Thymus (tissue), 14 donors: ENCODE results near the gene ZFR2. TPM values are rescaled to one million over a fixed set of nuclear protein-coding genes. Genes with fewer than 3 reads are reported as not detected.

Source experiments
- DNase-seq, 9 donors: peaks; one replicate each; pipeline ENCODE4 v3.0.0-alpha.2; 2013; ENCODE audit warnings: low spot score in 9 of 9, low read depth in 6 of 9, missing footprints in 1 of 9
- H3K27ac ChIP-seq, 2 donors: one replicate each; pipeline ENCODE4 v1.5.1; 2013; ENCODE audit warnings: control low read depth in 1 of 2, low read depth in 1 of 2, low read length in 1 of 2, mild to moderate bottlenecking in 1 of 2, moderate library complexity in 1 of 2
- H3K27me3 ChIP-seq, 2 donors: one replicate each; pipeline ENCODE4 v1.5.1; 2013; ENCODE audit warnings: low read length in 1 of 2; ENCODE audit not compliant: control insufficient read depth in 2 of 2, insufficient read depth in 1 of 2
- H3K36me3 ChIP-seq, 2 donors: one replicate each; pipeline ENCODE4 v1.5.1; 2013; ENCODE audit warnings: low read length in 1 of 2, mild to moderate bottlenecking in 1 of 2, moderate library complexity in 1 of 2; ENCODE audit not compliant: control insufficient read depth in 2 of 2, insufficient read depth in 2 of 2
- H3K4me1 ChIP-seq, 2 donors: one replicate each; pipeline ENCODE4 v1.5.1; 2013; ENCODE audit warnings: low read length in 2 of 2; ENCODE audit not compliant: control insufficient read depth in 2 of 2, insufficient read depth in 2 of 2
- H3K4me3 ChIP-seq, 2 donors: one replicate each; pipeline ENCODE4 v1.5.1; 2013; ENCODE audit warnings: low read length in 2 of 2, control low read depth in 1 of 2, mild to moderate bottlenecking in 1 of 2
- H3K9me3 ChIP-seq, 2 donors: one replicate each; pipeline ENCODE4 v1.5.1; 2013; ENCODE audit warnings: low read length in 1 of 2, mild to moderate bottlenecking in 1 of 2; ENCODE audit not compliant: control insufficient read depth in 2 of 2, insufficient read depth in 1 of 2
- WGBS: extraction: QIAGEN DNeasy Blood & Tissue Kit; methylation state at CpG from one replicate; pipeline ENCODE4 v1.1.7; 2013; 5-methylcytosine and 5-hydroxymethylcytosine counted together
- long read RNA-seq, 10 donors: transcript quantifications; one replicate each; lab custom pipeline, GENCODE V29; 2026
- polyA plus RNA-seq: library from polyadenylated mRNA; stranded (reverse); fragments of 200-250 nt; gene quantifications from one replicate; pipeline ENCODE4 v1.2.3, GENCODE V29; 2013
- total RNA-seq: library from RNA; stranded (reverse); fragments of 120-200 nt; gene quantifications from one replicate; pipeline ENCODE4 v1.2.4, GENCODE V29; 2013
- donor health status: healthy.

Gene ZFR2
- total RNA-seq = 0.33 TPM
- 0.32 TPM for polyA plus RNA-seq
- long read RNA-seq, donor 1 = 0 reads
- long read RNA-seq, donor 2, partial matches to known transcripts = 0 of 1 reads
- long read RNA-seq, donor 2, other reads (novel, unspliced or antisense) = 0 of 1 reads
- long read RNA-seq, donor 3 = 0 reads
- long read RNA-seq, donor 4 = 0 reads
- long read RNA-seq, donor 5 = 0 reads
- long read RNA-seq, donor 6 = 0 reads
- long read RNA-seq, donor 7 = 0 reads
- long read RNA-seq, donor 8 = 0 reads
- long read RNA-seq, donor 9 = 0 reads
- long read RNA-seq, donor 10 = 0 reads

GRCh38 chr19:3868770-3869456, at the start of gene ZFR2:
Gene ZFR2, minus strand, starts transcription at chr19:3869038. Its CDS starts 21 bp downstream, at chr19:3869017.
- no peak for DNase-seq
- Histone ChIP-seq H3K9me3 (peaks cover 6 to 9% of the 10 kb centered on the region in 2 donors), H3K4me3 (no peak within 1 kb of the TSS), H3K27ac (no peak within 1 kb of the TSS), H3K36me3 (no peaks in the 10 kb centered on the region), H3K4me1 (no peaks in the 10 kb centered on the region), H3K27me3 (peaks cover 25 to 47% of the 10 kb centered on the region in 2 donors)
- WGBS = 17% methylated on average over 62 of the region's 62 CpGs

GRCh38 chr19:3916033-3916432, 47.2 kb upstream of the ZFR2 start:
- Histone ChIP-seq H3K9me3 (peaks cover 0 to 3% of the 10 kb centered on the region in 2 donors), H3K36me3 (no peaks in the 10 kb centered on the region), H3K27me3 (no peaks in the 10 kb centered on the region), H3K27ac (no peak overlapping the region), H3K4me3 (no peak overlapping the region), H3K4me1 (no peaks in the 10 kb centered on the region)
- 96% methylated on average over 5 of the region's 5 CpGs for WGBS
- no peak for DNase-seq

DNA sequence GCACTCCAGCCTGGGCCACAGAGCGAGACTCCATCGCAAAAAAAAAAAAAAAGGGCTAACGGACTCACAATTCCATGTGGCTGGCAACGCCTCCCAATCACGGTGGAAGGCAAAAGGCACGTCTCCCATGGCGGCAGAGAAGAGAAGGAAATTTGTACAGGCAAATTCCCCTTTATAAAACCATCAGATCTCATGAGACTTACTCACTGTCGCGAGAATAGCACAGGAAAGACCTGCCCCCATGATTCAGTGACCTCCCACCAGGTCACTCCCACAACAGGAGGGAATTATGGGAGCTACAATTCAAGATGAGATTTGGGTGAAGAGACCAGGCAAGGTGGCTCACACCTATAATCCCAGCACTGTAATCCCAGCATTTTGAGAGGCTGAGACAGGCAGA, 45.4 kb upstream of the ZFR2 start:
- Histone ChIP-seq H3K9me3 (peaks cover 1 to 18% of the 10 kb centered on the region in 2 donors), H3K27ac (no peak overlapping the region), H3K4me3 (no peak overlapping the region), H3K36me3 (no peaks in the 10 kb centered on the region), H3K4me1 (no peaks in the 10 kb centered on the region), H3K27me3 (no peaks in the 10 kb centered on the region)
- 88% methylated on average over 9 of the region's 9 CpGs for WGBS
- DNase-seq = no peak

- no peak overlapping the region for H3K27ac ChIP-seq
- no peak overlapping the region for H3K4me3 ChIP-seq
- peaks cover 1 to 16% of the 10 kb centered on the region in 2 donors for H3K9me3 ChIP-seq
- H3K27me3 ChIP-seq = no peaks in the 10 kb centered on the region
- no peaks in the 10 kb centered on the region for H3K4me1 ChIP-seq
- 100% methylated on average over 1 of the region's 1 CpG for WGBS
- H3K36me3 ChIP-seq = no peaks in the 10 kb centered on the region
- no peak for DNase-seq
These were observed 41.3 kb upstream of the ZFR2 start for GRCh38 chr19:3910105-3910504.

GRCh38 chr19:3908266-3909054, 39.6 kb upstream of the ZFR2 start:
- H3K9me3 ChIP-seq = peaks cover 1 to 16% of the 10 kb centered on the region in 2 donors
- no peak overlapping the region for H3K27ac ChIP-seq
- no peak for DNase-seq
- no peak overlapping the region for H3K4me3 ChIP-seq
- H3K36me3 ChIP-seq = no peaks in the 10 kb centered on the region
- no peaks in the 10 kb centered on the region for H3K27me3 ChIP-seq
- H3K4me1 ChIP-seq = no peaks in the 10 kb centered on the region
- WGBS = 77% methylated on average over 14 of the region's 14 CpGs

DNA sequence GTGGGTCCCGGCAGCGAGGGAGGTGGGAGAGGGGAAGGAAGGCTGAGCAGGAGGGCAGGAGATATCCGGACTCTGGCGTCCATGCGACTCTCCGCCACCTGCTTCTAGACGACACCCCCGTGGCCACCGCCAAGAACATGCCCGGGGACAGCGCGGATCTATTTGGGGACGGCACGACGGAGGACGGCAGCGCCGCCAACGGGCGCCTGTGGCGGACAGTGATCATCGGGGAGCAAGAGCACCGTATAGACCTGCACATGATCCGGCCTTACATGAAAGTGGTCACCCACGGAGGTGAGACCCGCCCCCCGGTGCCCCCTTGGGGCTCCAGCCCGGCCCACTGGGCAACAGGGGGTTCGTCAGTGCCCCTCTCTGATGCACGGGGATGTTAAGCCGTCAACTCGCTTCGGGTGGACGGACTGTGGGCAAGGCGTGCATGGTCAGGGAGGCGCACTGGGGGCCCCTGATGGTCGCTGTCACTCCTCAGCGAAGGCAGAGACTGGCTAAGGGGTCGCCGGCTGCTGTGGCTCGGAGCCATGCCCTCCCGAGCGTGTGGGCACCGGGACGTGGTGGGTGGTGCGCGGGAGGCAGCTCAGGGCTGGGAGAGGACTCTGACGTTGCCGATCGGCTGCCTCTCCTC, 38.9 kb upstream of the ZFR2 start:
- Histone ChIP-seq H3K4me3 (no peak overlapping the region), H3K9me3 (peaks cover 1 to 16% of the 10 kb centered on the region in 2 donors), H3K4me1 (no peaks in the 10 kb centered on the region), H3K27ac (no peak overlapping the region), H3K27me3 (no peaks in the 10 kb centered on the region), H3K36me3 (no peaks in the 10 kb centered on the region)
- DNase-seq = no peak
- WGBS = 92% methylated on average over 50 of the region's 50 CpGs

DNA sequence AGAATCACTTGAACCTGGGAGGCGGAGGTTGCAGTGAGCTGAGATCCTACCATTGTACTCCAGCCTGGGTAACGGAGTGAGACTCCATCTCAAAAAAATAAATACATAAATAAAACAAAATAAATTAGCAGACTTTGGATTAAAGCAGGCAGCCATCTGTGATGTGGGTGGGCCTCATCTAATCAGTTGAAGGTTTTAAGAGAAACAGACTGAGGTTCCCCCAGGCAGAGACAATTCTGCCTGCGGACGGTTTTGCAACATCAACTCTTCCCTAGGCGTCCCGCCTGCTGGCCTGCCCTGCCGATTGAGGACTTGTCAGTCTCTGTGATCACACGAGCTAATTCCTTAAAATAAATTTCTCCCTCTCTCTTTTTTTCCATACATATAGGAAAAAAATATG, 35.4 kb upstream of the ZFR2 start:
- H3K4me3 ChIP-seq = no peak overlapping the region
- no peaks in the 10 kb centered on the region for H3K36me3 ChIP-seq
- peaks cover 0 to under 1% of the 10 kb centered on the region in 2 donors for H3K9me3 ChIP-seq
- H3K27ac ChIP-seq = no peak overlapping the region
- DNase-seq = no peak
- 97% methylated on average over 8 of the region's 8 CpGs for WGBS
- no peaks in the 10 kb centered on the region for H3K27me3 ChIP-seq
- no peaks in the 10 kb centered on the region for H3K4me1 ChIP-seq

DNA sequence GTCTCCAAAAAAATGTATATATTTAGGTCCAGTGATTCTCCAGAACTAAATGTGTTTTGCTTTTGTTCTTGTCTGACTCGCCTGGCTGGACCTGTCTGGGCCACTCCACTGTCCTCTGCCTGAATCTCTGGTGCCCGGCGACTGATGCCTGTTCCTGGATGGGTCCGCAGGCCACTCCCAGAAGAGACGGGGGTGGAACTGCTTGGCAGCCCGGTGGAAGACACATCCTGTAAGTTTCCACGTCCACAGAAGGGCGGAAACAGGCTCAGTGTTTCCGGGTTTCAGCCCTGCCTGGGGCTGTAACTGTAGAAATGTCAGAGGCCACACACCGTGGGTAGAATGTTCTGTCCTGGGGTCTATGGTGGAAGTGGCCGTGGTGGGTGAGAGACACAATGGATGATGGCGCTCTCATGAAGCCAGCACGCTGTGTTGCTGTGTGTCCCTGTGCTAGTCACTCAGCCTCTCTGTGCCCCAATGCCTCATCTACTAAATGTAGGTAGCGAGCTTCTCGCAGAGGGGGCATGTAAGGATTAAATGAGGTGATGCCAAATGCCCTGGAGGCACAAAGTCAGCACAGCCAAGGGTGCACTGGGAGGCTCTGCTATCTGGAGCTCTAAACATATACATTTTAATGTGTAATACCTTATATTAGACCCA, 33.6 kb upstream of the ZFR2 start:
- no peaks in the 10 kb centered on the region for H3K27me3 ChIP-seq
- no peak overlapping the region for H3K27ac ChIP-seq
- H3K4me3 ChIP-seq = no peak overlapping the region
- DNase-seq = no peak
- no peaks in the 10 kb centered on the region for H3K36me3 ChIP-seq
- no peaks in the 10 kb centered on the region for H3K9me3 ChIP-seq
- H3K4me1 ChIP-seq = no peaks in the 10 kb centered on the region
- 84% methylated on average over 15 of the region's 15 CpGs for whole genome bisulfite sequencing
